ENCODE results near the gene PKN2. TPM values are rescaled to one million over a fixed set of nuclear protein-coding genes. Genes with fewer than 3 reads are reported as not detected.
"Not testable (repeated sequence)": the region's sequence is repeated elsewhere in the genome, so short reads cannot be mapped to it uniquely, and the experiment has no call there.

The PKN2 gene
- polyA plus RNA-seq, 4 donors = 53.0 to 79.4 (median 65.6) TPM

DNA sequence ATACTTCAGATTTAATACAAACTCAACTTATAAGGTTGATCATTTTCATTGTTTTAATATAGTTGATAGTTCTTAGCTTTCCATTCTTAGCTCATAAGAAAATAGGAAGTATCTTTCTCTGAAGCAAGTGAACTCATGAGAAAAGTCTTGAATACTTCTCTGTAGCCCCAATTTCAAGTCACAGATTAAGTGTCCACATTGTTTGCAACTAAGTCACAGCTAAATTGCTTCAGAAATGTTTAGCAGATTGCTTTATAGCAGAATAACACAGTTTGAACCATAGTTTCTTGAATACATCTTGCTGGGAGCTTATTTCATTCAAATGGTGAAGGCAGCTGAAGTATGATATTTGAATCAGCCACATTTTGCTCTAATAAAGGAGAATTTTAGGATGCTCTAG, 10.6 kb upstream of the PKN2 start:
- no peak for DNase-seq (ENCODE audit: low read depth in 4 of 4, low spot score in 2 of 4)

DNA sequence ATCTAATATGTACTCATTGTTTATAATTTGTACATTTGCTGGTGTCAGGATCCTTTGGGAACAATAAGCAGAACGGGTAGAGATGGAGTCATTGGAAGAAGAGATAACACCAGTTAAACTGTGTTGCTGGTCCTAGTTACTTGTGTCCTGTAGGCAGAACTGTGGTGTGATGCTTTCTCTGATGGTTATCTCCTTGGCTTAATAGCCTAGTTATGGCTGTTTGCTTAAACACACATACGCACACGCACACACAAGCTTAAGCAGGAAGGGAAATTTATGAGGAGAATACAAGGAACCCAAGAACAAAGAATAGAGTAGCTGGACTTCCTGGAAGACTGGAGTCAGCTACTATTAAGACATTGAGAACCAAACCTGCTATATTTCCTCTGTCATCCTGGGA, 5.7 kb upstream of the PKN2 start:
- DNase-seq (ENCODE audit: low read depth in 4 of 4, low spot score in 2 of 4) = no peak

DNA sequence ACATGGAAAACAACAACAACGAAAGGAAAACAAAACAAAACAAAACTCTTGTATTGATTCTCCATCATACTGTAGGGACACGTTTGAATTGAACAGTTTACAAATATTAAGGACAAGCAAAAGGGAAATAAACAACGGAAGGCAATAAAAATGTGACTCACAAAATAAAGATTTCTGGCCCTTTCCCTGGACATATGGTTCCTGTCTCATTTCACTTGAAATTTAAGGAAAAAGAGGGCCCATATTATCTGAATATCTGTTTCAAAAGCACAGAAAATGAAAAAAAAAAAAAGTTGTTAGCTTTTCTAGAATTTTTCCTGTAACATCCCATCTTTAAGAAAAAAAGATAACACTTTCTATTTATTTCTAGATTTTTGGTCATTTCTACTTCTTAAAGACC, 3.6 kb upstream of the PKN2 start:
- DNase-seq (ENCODE audit: low read depth in 4 of 4, low spot score in 2 of 4) = no peak

DNA sequence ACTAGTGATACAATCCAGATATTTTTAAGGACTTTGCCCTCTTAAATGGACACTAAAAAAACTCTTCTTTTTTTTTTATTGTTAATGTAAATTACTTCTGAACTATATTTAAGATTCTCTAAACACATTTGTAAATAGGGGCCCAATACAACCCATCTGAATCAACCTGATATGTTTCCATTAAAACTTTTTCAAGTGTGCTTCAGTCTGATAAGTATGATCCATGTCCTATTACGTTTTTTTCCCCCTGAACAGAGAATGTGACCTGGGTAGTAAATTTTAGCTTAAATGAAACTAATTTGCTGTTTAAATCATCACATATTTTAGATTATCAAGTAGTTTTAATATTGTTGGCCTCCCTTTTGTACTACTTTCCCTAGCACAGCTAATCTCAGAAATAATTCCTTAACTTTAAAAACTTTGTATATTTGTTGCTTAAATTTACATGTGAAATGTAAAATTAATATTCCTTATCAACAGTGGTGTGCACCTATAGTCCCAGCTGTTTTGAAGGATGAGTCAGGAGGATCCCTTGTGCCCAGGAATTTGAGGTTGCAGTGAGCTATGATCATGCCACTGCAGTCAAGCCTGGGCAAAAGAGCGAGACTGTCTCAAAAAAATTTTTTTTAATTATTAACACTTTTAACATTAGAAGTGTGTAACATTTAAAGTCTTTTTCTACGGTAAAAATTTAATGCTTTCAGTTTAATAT, 3.0 kb upstream of the PKN2 start:
- no peak for DNase-seq (ENCODE audit: low read depth in 4 of 4, low spot score in 2 of 4)

DNA sequence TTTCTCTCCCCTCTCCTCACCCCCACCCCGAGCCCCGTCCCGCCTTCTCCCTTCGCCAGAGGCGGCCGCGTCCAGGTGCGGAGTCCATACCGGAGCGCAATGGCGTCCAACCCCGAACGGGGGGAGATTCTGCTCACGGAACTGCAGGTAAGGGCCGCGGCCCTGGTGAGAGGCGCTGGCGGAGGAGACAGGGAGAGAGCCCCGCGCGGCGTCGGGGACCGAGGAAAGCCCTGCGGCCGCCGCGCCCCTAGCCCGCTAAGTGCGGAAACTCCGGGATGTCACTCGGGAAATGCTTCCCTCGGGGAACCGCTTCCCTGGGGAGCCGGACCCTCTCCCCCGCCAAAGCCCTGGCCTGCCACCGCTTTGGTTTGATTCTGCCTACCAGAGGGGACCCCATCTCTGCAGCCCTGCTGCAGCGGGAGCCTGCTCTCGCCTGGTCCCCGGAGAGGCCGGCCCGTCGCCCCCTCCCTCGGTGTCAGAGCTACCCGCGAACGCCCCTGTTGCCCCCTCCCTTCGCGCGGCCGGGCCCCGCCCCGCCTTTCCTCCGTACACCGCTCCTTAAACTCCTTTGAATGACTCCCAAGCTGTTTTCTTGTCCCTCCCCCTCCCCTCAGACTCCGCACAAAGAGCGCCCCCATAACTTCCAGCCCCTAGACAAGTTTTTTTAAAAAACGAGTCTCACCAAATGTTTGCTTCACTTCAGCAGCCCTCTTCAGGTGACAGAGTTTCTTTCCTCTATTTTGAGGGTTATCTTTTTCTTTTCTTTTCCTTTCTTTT, 597 bp downstream of the PKN2 start:
- peak; percentile 52 to 70 (median 63) for DNase-seq (ENCODE audit: low read depth in 4 of 4, low spot score in 2 of 4)

DNA sequence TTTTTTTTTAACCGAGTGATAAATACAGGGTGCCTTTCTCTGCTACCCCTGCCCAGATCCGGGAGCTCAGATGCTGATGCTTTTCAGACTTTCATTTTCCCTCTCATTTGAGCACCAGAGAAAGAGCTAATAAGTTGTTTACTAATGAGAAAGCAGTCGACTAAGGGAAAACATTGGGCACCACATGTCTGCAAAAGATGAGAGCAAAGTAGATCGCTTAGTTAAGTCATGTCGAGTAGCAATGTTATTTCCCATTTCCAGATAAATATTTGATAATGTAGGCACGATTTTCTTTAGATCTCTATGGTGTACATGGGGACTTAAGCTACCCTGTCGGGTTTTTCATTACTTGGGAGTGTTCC, 1.2 kb downstream of the PKN2 start:
- DNase-seq (ENCODE audit: low read depth in 4 of 4, low spot score in 2 of 4) = peak in 2 of 4 donors; percentile 26 to 63

DNA sequence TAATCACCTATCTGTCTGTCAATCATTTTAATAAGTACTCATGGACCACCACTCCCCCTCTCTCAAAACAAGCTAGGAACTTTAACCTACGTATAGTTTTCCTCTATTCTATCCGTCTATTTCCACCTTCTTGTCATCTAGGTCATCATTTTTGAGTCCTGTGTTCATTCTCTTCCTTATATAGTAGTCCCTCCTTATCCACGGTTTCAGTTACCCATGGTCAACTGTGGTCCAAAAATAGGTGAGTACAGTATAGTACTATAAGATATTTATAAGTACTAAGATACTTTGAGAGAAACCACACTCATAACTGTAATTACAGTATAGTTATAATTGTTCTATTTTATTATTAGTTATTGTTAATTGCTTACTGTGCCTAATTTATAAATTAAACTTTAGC, 7.5 kb downstream of the PKN2 start:
- no peak for DNase-seq (ENCODE audit: low read depth in 4 of 4, low spot score in 2 of 4)

DNA sequence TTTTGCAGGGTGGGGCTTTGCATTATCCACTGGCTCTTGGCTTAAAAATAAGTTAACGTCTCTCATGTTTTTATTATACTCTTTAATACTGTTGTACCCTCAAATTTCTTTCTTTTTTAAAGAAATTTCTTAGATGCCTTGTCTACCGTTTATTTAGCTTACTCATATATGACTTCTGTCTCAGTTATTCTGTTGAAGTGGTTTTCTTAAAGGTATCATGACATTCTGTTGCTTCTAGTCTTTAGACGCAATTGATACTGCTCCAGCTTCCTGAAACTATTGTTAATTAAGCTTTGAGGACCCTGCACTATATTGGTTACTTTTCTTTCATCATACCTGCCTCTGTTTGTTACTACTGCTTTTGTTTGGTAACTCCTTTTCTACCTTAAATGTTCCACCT, 11.7 kb downstream of the PKN2 start:
- no peak for DNase-seq (ENCODE audit: low read depth in 4 of 4, low spot score in 2 of 4)

DNA sequence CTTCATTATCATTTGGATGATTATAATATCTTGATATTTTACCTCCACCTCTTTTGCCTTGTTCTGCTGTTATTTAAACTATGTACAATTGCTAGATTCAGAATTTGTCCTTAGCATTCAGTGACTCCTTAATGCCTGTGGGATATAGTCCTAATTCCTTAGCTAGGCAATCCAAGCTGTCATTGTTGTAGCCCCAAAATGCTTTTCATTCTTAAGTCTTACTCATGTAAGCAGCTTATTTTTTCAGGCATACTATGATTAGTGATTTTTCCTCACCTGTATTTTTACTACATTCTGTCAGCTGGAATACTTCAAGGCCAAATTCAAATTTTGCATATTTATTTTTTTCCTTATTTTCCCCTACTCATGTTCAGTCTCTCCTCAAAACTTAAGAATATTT, 13.4 kb downstream of the PKN2 start:
- no peak for DNase-seq (ENCODE audit: low read depth in 4 of 4, low spot score in 2 of 4)

DNA sequence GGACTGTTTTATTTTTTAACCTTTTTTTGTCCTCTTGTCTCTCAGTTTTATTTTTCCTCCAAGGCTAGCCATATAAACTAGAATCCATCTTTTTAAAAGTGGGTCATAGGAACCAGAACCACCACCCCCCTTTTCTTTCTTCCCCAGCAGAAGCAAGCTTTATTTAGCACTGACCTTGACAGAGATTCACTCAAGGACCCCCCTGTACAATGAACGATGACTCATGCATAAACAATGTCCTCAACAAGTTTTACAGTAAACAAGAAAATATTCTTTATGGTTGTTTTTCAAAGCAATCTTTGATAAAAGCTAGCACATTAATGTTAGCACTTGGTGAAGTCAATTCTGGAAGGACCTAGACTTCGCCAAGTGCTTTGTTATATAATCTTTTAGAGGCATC, 14.1 kb downstream of the PKN2 start:
- DNase-seq (ENCODE audit: low read depth in 4 of 4, low spot score in 2 of 4) = no peak

DNA sequence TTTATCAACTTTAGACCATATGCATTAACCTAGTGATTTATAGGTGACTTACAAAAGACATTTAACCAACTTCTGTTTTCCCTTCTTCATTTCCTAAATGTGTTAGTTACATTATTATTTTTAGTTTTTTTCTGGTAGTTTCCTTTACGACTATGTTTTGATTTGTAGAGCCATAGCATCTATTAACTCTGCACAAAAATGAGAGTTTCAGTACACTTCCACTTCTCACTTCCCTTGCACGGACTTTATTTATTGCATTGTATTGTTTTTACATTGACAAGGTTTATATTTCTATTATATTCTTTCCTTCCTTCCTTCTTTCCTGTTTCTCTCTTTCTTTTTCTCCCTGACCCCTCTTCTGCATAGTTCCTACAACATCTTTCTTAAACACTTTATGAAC, 14.7 kb downstream of the PKN2 start:
- no peak for DNase-seq (ENCODE audit: low read depth in 4 of 4, low spot score in 2 of 4)

DNA sequence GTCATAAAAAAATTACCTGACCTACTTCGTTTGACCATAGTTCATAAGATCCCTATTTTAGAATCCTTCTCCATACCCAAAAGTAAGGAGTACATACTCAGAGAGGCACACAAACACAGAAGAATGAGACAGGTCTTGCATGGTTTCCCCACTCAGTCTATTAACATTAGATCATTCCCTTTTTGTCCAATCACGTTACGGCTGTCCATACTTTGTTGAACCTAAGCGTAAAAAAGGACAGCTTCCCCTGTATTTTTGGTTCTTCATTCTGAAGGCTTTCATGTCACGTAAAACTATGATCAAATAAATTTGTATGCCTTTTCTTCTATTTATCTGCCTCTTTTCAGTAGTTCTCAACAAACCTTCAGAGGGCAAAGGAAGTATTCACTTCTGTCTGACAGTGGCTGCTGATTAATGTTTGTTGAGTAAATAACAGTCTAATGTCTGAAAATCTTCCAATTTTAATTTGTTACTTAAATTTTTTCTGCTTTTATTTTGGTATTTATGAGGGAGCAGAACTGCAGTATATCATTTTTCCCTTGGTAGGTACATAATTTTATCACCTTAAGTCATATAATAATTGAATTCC, 16.4 kb downstream of the PKN2 start:
- no peak for DNase-seq (ENCODE audit: low read depth in 4 of 4, low spot score in 2 of 4)

DNA sequence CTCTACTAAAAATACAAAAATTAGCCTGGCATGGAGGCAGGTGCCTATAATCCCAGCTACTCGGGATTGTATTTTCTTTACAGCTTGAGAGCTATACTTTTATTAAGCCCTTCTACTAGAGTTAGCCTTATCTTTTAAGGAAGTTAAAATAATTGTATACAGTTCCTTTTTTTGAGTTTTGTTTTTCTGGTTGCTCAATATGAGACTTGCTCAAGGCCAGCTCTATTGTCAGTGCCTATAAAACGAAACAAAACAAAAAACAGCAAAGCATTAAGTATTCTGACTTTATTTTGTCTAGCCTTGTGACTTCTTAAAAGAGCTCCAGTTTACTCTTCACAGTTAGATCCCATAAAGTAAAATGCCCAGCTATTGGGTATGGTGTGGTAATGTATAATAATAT, 17.2 kb downstream of the PKN2 start:
- DNase-seq (ENCODE audit: low read depth in 4 of 4, low spot score in 2 of 4) = no peak

DNA sequence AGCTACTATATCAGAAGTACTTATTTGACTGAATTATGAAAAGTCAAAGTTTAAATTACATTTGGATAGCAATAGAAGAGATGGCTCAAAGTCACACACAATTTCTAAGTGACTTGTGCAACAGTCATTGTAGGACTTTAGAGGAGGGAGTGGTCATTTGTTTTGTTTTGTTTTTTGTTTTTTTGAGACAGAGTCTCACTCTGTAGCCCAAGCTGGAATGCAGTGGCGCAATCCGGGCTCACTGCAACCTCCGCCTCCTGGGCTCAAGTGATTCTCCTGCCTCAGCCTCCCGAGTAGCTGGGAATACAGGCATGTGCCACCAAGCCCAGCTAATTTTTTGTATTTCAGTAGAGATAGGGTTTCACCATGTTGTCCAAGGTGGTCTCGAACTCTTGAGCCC, 17.7 kb downstream of the PKN2 start:
- DNase-seq (ENCODE audit: low read depth in 4 of 4, low spot score in 2 of 4) = not testable (repeated sequence)

DNA sequence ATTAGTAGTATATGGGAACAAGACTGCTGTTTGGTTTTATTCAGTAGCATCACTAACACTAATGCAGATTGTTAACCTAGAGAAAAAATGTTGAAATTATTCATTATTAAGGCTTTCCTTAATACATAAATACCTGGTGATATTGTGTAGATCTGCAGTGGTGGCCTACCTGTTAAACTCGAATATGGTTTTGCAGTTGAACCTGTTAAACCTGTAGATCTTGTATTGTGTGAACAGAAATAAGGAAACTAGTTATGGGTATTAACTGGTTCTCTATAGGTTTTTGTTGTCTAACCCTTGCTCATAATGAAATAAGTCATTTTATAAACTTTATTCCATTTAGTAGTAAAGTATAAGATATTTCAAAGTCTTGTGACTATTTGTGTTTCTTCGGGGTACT, 23.9 kb downstream of the PKN2 start:
- DNase-seq (ENCODE audit: low read depth in 4 of 4, low spot score in 2 of 4) = no peak

DNA sequence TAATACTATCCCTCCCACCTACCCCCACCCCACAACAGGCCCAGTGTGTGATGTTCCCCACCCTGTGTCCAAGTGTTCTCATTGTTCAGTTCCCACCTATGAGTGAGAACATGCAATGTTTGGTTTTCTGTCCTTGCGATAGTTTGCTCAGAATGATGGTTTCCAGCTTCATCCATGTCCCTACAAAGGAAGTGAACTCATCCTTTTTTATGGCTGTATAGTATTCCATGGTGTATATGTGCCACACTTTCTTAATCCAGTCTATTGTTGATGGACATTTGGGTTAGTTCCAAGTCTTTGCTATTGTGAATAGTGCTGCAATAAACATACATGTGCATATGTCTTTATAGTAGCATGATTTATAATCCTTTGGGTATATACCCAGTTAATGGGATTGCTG, 28.8 kb downstream of the PKN2 start:
- DNase-seq (ENCODE audit: low read depth in 4 of 4, low spot score in 2 of 4) = not testable (repeated sequence)

DNA sequence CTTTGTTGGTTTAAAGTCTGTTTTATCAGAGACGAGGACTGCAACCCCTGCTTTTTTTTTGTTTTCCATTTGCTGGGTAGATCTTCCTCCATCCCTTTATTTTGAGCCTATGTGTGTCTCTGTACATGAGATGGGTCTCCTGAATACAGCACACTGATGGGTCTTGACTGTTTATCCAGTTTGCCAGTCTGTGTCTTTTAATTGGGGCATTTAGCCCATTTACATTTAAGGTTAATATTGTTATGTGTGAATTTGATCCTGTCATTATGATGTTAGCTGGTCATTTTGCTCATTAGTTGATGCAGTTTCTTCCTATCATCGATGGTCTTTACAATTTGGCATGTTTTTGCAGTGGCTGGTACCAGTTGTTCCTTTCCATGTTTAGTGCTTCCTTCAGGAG, 32.5 kb downstream of the PKN2 start:
- not testable (repeated sequence) for DNase-seq (ENCODE audit: low read depth in 4 of 4, low spot score in 2 of 4)

DNA sequence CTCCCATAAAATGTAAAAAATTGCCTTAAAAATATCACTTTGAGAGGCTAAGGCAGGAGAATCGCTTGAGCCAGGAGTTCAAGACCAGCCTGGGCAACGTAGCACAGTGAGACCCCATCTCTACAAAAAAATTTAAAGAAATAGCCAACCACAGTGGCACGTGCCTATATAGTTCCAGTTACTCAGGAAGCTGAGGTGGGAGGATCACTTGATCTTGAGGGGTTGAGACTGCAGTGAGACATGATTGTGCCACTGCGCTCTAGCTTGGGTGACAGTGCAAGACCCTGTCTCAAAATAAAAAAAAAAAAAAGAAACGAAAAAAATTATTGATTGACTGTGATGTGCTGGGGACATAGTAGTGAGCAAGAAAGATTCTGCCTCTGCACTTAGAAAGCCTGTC, 38.4 kb downstream of the PKN2 start:
- DNase-seq (ENCODE audit: low read depth in 4 of 4, low spot score in 2 of 4) = no peak

DNA sequence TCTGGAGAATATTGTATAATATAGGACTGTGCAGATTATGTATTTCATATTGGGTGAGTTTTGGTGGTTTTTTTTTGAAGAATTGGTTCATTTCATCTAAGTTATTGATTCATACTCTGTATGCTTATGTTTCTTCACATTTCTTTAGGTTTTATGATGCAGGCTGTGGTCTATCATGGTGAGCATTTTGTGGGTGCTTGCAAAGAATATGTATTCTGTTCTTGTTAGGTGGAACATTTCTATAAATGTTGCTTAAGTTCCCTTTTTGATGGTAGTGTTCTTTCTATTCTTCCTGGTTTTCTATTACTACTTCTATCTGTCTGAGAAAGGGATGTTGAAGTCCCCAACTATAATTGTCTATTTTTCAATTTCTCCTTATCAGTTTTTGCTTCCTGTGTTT, 42.6 kb downstream of the PKN2 start:
- DNase-seq (ENCODE audit: low read depth in 4 of 4, low spot score in 2 of 4) = no peak

DNA sequence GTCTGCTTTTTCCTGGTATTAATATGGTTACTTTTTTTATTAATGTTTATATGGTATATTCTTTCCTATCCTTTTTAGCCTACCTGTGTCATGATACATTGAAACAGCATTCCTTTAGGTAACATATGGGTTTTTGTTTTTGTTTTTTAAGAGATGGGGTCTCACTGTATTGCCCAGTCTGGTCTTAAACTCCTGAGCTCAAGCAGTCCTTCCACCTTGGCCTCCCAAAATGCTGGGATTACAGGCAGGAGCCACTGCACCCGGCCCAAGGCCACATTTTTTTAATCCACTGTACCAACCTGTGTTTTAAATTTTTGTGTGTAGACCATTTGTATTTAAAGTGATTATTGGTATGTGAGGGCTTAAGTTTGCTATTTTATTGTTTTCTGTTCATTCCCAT, 43.1 kb downstream of the PKN2 start:
- no peak for DNase-seq (ENCODE audit: low read depth in 4 of 4, low spot score in 2 of 4)

DNA sequence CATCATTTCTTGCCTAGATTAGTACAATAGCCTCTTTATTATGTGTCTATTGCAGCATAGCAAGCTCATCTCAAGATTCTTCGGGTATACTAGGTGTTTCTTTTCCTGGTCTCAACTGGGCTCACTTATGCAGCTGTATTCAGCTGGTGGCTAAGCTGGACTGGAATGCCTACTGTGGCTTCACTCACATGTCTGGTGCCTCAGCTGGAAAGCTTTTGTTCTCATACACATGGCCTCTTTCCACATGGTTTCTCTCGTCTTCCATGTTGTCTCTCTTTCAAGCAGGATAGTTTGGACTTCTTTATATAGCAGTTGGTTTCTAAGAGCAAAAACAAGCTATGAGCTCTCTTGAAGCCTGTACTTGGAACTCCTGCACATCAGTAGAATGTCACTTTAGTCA, 45.2 kb downstream of the PKN2 start:
- no peak for DNase-seq (ENCODE audit: low read depth in 4 of 4, low spot score in 2 of 4)

DNA sequence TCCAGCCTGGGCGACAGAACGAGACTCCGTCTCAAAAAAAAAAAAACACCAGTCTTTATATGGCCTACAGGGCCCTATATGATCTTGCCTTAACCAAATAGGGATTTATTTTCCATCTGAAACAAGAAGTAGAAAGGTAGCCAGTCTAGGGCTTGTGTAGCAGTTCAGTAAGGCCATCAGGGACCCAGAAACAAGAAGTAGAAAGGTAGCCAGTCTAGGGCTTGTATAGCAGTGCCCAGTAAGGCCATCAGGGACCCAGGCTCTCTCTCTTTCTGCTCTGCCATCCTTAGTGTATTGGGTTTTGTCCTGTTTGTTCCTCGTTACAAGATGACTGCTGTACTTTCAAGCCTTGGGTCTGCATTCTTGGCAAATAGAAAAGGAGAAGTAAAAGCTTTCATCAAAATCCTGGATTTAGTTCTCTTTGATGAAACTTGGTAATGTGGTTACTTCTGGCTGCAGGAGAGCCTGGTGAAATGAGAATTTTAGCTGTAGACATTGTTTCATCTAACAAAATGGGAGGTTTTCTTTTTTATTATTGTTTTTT, 46.1 kb downstream of the PKN2 start:
- no peak for DNase-seq (ENCODE audit: low read depth in 4 of 4, low spot score in 2 of 4)
